K562 (cell line): ENCODE results near the gene MIER2. TPM values are rescaled to one million over a fixed set of nuclear protein-coding genes. Genes with fewer than 3 reads are reported as not detected.

ENCODE experiments used
- ATAC-seq: fragments of 200-7000 bp; cut with Tn5 transposase; 3 replicates; pipeline ENCODE4 v1.9.1; 2020; ENCODE audit warnings: moderate library complexity
- BruUV-seq: library from RNA; stranded (reverse); fragments of 400-500 nt; replicated peaks from 2 replicates; lab custom pipeline; 2021; lab: Mats Ljungman, UMichigan
- CTCF ChIA-PET: fragments of 300-600 bp; formaldehyde crosslinking; extraction: SDS; loops from one replicate; lab custom pipeline; 2021; ENCODE audit warnings: low intra/inter-chr PET ratio; lab: Yijun Ruan, JAX
- POLR2A ChIA-PET: fragments of 300-600, 350-650 bp; sonication (Branson Sonifier 250); formaldehyde crosslinking; extraction: SDS; loops from one replicate; lab custom pipeline; 2021; ENCODE audit warnings: antibody characterized with exemption, inconsistent platforms; lab: Yijun Ruan, JAX
- DNase-seq, 4 experiments: peaks; one replicate each; pipeline versions ENCODE4 v3.0.0 to v3.0.0-alpha.2; 2011 to 2018; ENCODE audit warnings: low spot score in 3 of 4, mixed read lengths in 3 of 4; ENCODE audit errors: extremely low read depth in 1 of 4
- FAIRE-seq: peaks from 2 replicates; lab custom pipeline; 2011; peaks lifted over from hg19 to GRCh38; lab: Jason Lieb, UNC
- H2AFZ ChIP-seq: 2 replicates; pipeline ENCODE4 v1.6.0; 2011; ENCODE audit warnings: low read depth, low read length, control low read depth, inconsistent platforms
- H3K27ac ChIP-seq: fragments of 200-600 bp; 3 replicates; pipeline ENCODE4 v1.8.0; 2011; ENCODE audit warnings: low read depth, mild to moderate bottlenecking, control low read depth, inconsistent platforms, low read length, moderate library complexity, mixed read lengths; ENCODE audit errors: extremely low read depth
- H3K27me3 ChIP-seq, 2 experiments: fragments of 300-600 bp in 1 of 2; 2 replicates in 1 of 2; 3 replicates in 1 of 2; pipeline versions ENCODE4 v1.6.0 to v1.8.0; 2011; ENCODE audit warnings: inconsistent platforms in 2 of 2, low read length in 2 of 2, mild to moderate bottlenecking in 1 of 2, mixed read lengths in 1 of 2, moderate library complexity in 1 of 2; ENCODE audit not compliant: control insufficient read depth in 2 of 2, insufficient read depth in 2 of 2
- H3K36me3 ChIP-seq: fragments of 300-600 bp; 3 replicates; pipeline ENCODE4 v1.8.0; 2011; ENCODE audit warnings: mild to moderate bottlenecking, low read length, inconsistent platforms; ENCODE audit not compliant: control insufficient read depth, insufficient read depth
- H3K4me1 ChIP-seq, 2 experiments: fragments of 200-600 bp in 1 of 2; replicated peaks in 1 of 2; 2 replicates in 1 of 2; 3 replicates in 1 of 2; pipeline versions ENCODE4 v1.5.1 to v1.8.0; 2011; ENCODE audit warnings: inconsistent platforms in 2 of 2, low read length in 2 of 2, mild to moderate bottlenecking in 1 of 2, mixed read lengths in 1 of 2, moderate library complexity in 1 of 2; ENCODE audit not compliant: control insufficient read depth in 2 of 2, insufficient read depth in 2 of 2
- H3K4me2 ChIP-seq: 2 replicates; pipeline ENCODE4 v1.6.1; 2011; ENCODE audit warnings: low read length, control low read depth, inconsistent platforms, mixed read lengths; ENCODE audit not compliant: insufficient read depth
- H3K4me3 ChIP-seq: fragments of 200-600 bp; sonication (generic), shearing (Covaris generic); 2 replicates; pipeline ENCODE4 v1.5.1; 2016; ENCODE audit warnings: control low read depth, inconsistent platforms
- H3K79me2 ChIP-seq: fragments of 200-600 bp; 3 replicates; pipeline ENCODE4 v1.8.0; 2011; ENCODE audit warnings: low read length, inconsistent platforms; ENCODE audit not compliant: control insufficient read depth, insufficient read depth
- H3K9ac ChIP-seq, 2 experiments: 2 replicates each; pipeline versions ENCODE4 v1.6.0 to v1.6.1; 2011; ENCODE audit warnings: low read depth in 2 of 2, low read length in 2 of 2, control low read depth in 1 of 2, inconsistent platforms in 1 of 2, mild to moderate bottlenecking in 1 of 2, mixed read lengths in 1 of 2; ENCODE audit not compliant: insufficient read depth in 1 of 2
- H3K9me1 ChIP-seq: one replicate; pipeline ENCODE4 v1.6.0; 2011; ENCODE audit warnings: inconsistent platforms, mild to moderate bottlenecking, low read length, moderate library complexity; ENCODE audit not compliant: control insufficient read depth, insufficient read depth
- H3K9me3 ChIP-seq: replicated peaks from 2 replicates; pipeline ENCODE4 v1.5.1; 2011; ENCODE audit warnings: low read depth, low read length, inconsistent platforms; ENCODE audit not compliant: control insufficient read depth, insufficient read depth
- H4K20me1 ChIP-seq: replicated peaks from 2 replicates; pipeline ENCODE4 v1.6.1; 2011; ENCODE audit warnings: low read length, inconsistent platforms, mixed read lengths; ENCODE audit not compliant: control insufficient read depth, insufficient read depth
- ADNP ChIP-seq: fragments of 200-800 bp; sonication (Bioruptor generic); IDR thresholded peaks from 2 replicates; pipeline ENCODE4 v1.6.1; 2016; ENCODE audit warnings: missing genetic modification characterization, missing compliant biosample characterization
- BCOR ChIP-seq: fragments of 450-650 bp; IDR thresholded peaks from 2 replicates; pipeline ENCODE4 v1.6.1; 2016
- CAMTA2 ChIP-seq: fragments of 250-450 bp; sonication (Bioruptor Pico); conservative IDR thresholded peaks from 2 replicates; pipeline ENCODE4 v1.5.1; 2022
- CREBBP ChIP-seq: IDR thresholded peaks from one replicate; pipeline ENCODE4 v1.6.1; 2012; ENCODE audit warnings: low read depth, mild to moderate bottlenecking, control low read depth, inconsistent platforms, low read length
- ETV1 ChIP-seq: fragments of 450-650 bp; conservative IDR thresholded peaks from 2 replicates; pipeline ENCODE4 v1.6.1; 2016; ENCODE audit warnings: missing genetic modification characterization, control low read depth, low read depth, missing compliant biosample characterization
- HNRNPH1 ChIP-seq: fragments of 200-400 bp; formaldehyde crosslinking; optimal IDR thresholded peaks from 2 replicates; pipeline ENCODE3; 2017; ENCODE audit warnings: low read depth, mild to moderate bottlenecking, low read length, moderate library complexity
- KDM1A ChIP-seq, 2 experiments: fragments of 450-650 bp; IDR thresholded peaks; 2 replicates each; pipeline ENCODE4 v1.6.1; 2016; ENCODE audit warnings: mild to moderate bottlenecking in 2 of 2
- KDM2B ChIP-seq: fragments of 250-450 bp; sonication (Bioruptor Pico); IDR thresholded peaks from 2 replicates; pipeline ENCODE4 v1.8.0; 2021; ENCODE audit warnings: mild to moderate bottlenecking, moderate library complexity
- NR2C2 ChIP-seq, 2 experiments: fragments of 200-800 bp in 1 of 2; sonication (Bioruptor generic) in 1 of 2; sonication (generic) in 1 of 2; formaldehyde crosslinking in 1 of 2; IDR thresholded peaks; 2 replicates each; pipeline versions ENCODE4 v1.6.1 to v1.8.0; 2016 to 2022; ENCODE audit warnings: mild to moderate bottlenecking in 1 of 2, missing compliant biosample characterization in 1 of 2, missing genetic modification characterization in 1 of 2, missing genetic modification reagents in 1 of 2
- RBM25 ChIP-seq: fragments of 200-400 bp; formaldehyde crosslinking; IDR thresholded peaks from 2 replicates; pipeline ENCODE4 v1.6.1; 2018; ENCODE audit warnings: low read length, low read depth, moderate library complexity; ENCODE audit not compliant: severe bottlenecking
- TFAM ChIP-seq: fragments of 250-450 bp; sonication (Bioruptor Pico); conservative IDR thresholded peaks from 2 replicates; pipeline ENCODE4 v1.5.0; 2021; ENCODE audit warnings: mild to moderate bottlenecking, moderate library complexity
- THAP12 ChIP-seq: fragments of 250-450 bp; sonication (Bioruptor Pico); IDR thresholded peaks from 2 replicates; pipeline ENCODE4 v1.9.0; 2021; ENCODE audit warnings: mild to moderate bottlenecking, inconsistent platforms
- TOE1 ChIP-seq, 2 experiments: fragments of 450-650 bp in 1 of 2; sonication (generic) in 1 of 2; formaldehyde crosslinking in 1 of 2; IDR thresholded peaks; 2 replicates each; pipeline versions ENCODE4 v1.7.1 to v1.8.0; 2016 to 2022; ENCODE audit warnings: borderline replicate concordance in 2 of 2, mild to moderate bottlenecking in 2 of 2, antibody characterized with exemption in 1 of 2, inconsistent platforms in 1 of 2, low read depth in 1 of 2, missing genetic modification reagents in 1 of 2, moderate library complexity in 1 of 2
- ZNF57 ChIP-seq: fragments of 450-650 bp; formaldehyde crosslinking; IDR thresholded peaks from 2 replicates; pipeline ENCODE4 v1.4.0; 2020; ENCODE audit warnings: mild to moderate bottlenecking, moderate library complexity
- ZNF644 ChIP-seq: fragments of 200-800 bp; sonication (Bioruptor generic); IDR thresholded peaks from 2 replicates; pipeline ENCODE4 v1.6.1; 2016; ENCODE audit warnings: low read depth, missing genetic modification characterization, missing compliant biosample characterization
- WGBS: fragments of 100-300 bp; shearing (Covaris generic); methylation state at CpG from one replicate; pipeline ENCODE4 v1.1.6; 2016; ENCODE audit warnings: low coverage, mixed read lengths; ENCODE audit not compliant: insufficient coverage; ENCODE audit errors: missing lambda C conversion rate; 5-methylcytosine and 5-hydroxymethylcytosine counted together
- in situ Hi-C: fragments of 300-500 bp; cut with MboI; formaldehyde crosslinking; loops from 4 replicates; pipeline ENCODE4 v1.15.0; 2018; ENCODE audit warnings: inconsistent platforms, mixed read lengths
- intact Hi-C: fragments of 100-400 bp; cut with micrococcal nuclease; formaldehyde crosslinking; loops from 2 replicates; pipeline ENCODE4 v1.14.2; 2022
- polyA plus RNA-seq, 8 experiments: library from polyadenylated mRNA; depleted of rRNA in 4 of 8; stranded (reverse) in 5 of 8; unstranded in 3 of 8; fragments of >200 nt; fragmentation: Nextera tagmentation in 2 of 8; fragmentation: Illumina TruSeq in 1 of 8; extraction: Ambion mirVana in 2 of 8; extraction: Trizol in 1 of 8; gene quantifications; 2 replicates each; pipeline versions ENCODE4 v1.2.1 to v1.2.3, GENCODE V29; 2011 to 2014; ENCODE audit warnings: inconsistent platforms in 1 of 8, missing spikeins in 1 of 8
- total RNA-seq, 7 experiments: library from RNA; depleted of rRNA in 6 of 7; stranded (reverse); fragments of >200 nt in 6 of 7; fragmentation: Illumina TruSeq in 2 of 7; extraction: Trizol in 2 of 7; gene quantifications; 2 replicates each; pipeline versions ENCODE4 v1.2.1 to v1.2.3, GENCODE V29; 2011 to 2021; ENCODE audit warnings: low replicate concordance in 1 of 7

The MIER2 gene
- total and polyA plus RNA-seq, 9 of the 15 experiments (the other 6 are each of a cell fraction or from before 2014, with no cell fraction given) = 0.46 to 34.7 (median 15.6) TPM

GRCh38 chr19:282501-282900 is 62.1 kb downstream of the MIER2 start:
- ChIA-PET POLR2A (interaction anchor here (0.6 to 1.1 kb wide), 2 partner anchors 10 to 19 kb away, joined by 3 to 4 read pairs; no protein-coding TSS in a partner anchor), CTCF (no interaction called here)
- in situ Hi-C loops = no loop called here
- DNase-seq = peak in 1 of 4 experiments; percentile 24
- Histone ChIP-seq H4K20me1 (0 out of 2 replicates have a peak, but pooled peaks cover 8% of the 10 kb centered on the region), H3K79me2 (no peaks in the 10 kb centered on the region), H3K9me1 (no peaks in the 10 kb centered on the region), H3K27me3 (peaks cover 0 to 13% of the 10 kb centered on the region in 2 experiments; a peak in 3 of 5 replicates), H3K4me3 (no peak overlapping the region), H3K27ac (no peak overlapping the region), H3K9ac (no peak overlapping the region), H3K36me3 (no peaks in the 10 kb centered on the region), H3K9me3 (no peaks in the 10 kb centered on the region), H3K4me1 (peaks cover 0 to 19% of the 10 kb centered on the region in 2 experiments; a peak in 1 of 5 replicates), H3K4me2 (no peak overlapping the region)
- WGBS = 26% methylated on average over 10 of the region's 13 CpGs
- ATAC-seq = no peak
- BruUV-seq = no TSS peak
- TF ChIP-seq RBM25 (peak; percentile 41), ETV1 (tag) (no peak), ADNP (tag) (peak; percentile 66; the same call in 1 of the 2 replicates), BCOR (peak; percentile 84), ZNF644 (tag) (no peak), TFAM (CRISPR knock-in tag) (no peak), KDM1A (IDR thresholded peaks at IDR 0.05) (peak; percentile 35 to 67; a peak in 3 of 4 replicates), HNRNPH1 (no peak), CAMTA2 (CRISPR knock-in tag) (no peak), NR2C2 (CRISPR knock-in tag; IDR thresholded peaks at IDR 0.05) (no peak), NR2C2 (tag; IDR thresholded peaks at IDR 0.05) (no peak), KDM2B (CRISPR knock-in tag) (no peak), CREBBP (no peak), TOE1 (IDR thresholded peaks at IDR 0.05; ENCODE audit: borderline replicate concordance) (no peak), TOE1 (CRISPR knock-in tag; IDR thresholded peaks at IDR 0.05; ENCODE audit: borderline replicate concordance, low read depth) (no peak), THAP12 (CRISPR knock-in tag) (no peak), ZNF57 (CRISPR knock-in tag) (no peak)
- TF ChIP-seq, all 486 proteins: peak for 4
- intact Hi-C loops = no loop called here
- FAIRE-seq = no peak
- no peak overlapping the region for H2AFZ ChIP-seq
